ENCODE results near the gene ANAPC13. TPM values are rescaled to one million over a fixed set of nuclear protein-coding genes. Genes with fewer than 3 reads are reported as not detected.

Gene ANAPC13, protein sequence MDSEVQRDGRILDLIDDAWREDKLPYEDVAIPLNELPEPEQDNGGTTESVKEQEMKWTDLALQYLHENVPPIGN
- polyA plus RNA-seq (2013, experiment 1 of 4) = 75.8 TPM
- 83.0 TPM for polyA plus RNA-seq (2013, experiment 2 of 4)
- 61.0 TPM for polyA plus RNA-seq (2013, experiment 3 of 4)
- 70.8 TPM for polyA plus RNA-seq (2013, experiment 4 of 4)

DNA sequence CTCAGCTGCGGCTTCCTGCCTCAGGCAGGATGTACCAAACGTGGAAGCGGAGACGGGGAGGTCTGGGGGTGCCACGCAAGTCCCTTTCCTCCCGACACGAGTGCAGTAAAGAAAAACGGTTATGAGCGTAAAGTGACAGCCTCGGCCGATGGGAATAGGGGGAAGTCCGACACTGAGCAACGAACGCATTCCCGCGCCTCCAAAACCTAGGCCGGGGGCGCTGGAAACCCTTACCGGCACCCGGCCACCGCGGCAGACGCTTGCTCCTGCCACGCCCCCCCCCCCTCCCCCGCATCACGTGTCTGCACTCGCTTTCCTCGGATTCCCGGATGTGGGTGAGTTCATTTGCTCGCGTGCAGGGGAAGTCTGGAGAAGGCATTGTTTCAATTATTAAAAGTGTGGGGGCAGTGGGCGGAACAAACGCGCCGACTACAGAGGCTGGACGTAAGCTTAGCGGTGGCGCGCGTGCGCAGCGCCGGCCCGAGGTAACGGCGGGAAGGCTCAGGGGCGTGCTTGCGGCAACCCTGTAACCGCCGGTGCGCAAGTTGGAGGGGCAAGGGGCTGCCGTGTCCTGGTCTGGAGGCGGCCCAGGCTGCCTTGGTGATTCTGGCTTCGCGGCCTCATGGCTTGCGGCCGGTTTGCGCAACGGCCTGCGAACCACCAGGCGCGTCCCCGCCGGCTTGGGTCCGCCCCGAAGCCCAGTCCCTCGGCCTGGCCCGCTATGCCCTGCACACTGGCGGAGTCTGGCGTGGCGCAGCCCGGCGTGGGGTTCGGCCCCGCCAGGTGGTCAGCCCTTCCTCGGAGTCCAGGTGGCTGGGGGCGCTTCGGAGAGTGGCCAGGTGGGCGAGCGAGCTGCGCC, at the start of gene ANAPC13, which contains the start of gene CEP63:
TSS of gene ANAPC13 (minus strand) at position 268 of the 859 bp plus-strand sequence. CDS start 3,081 bp downstream, outside the sequence.
TSS of gene CEP63 (plus strand) at position 340 of the 859 bp plus-strand sequence. CDS start 9,264 bp downstream, outside the sequence.
- H3K27ac ChIP-seq (ENCODE audit: insufficient read depth, low read depth, low read length, poor library complexity, severe bottlenecking) = peak within 1 kb of the TSS; percentile 75
- 0% methylated on average over 81 of the region's 81 CpGs for WGBS, 2 experiments

DNA sequence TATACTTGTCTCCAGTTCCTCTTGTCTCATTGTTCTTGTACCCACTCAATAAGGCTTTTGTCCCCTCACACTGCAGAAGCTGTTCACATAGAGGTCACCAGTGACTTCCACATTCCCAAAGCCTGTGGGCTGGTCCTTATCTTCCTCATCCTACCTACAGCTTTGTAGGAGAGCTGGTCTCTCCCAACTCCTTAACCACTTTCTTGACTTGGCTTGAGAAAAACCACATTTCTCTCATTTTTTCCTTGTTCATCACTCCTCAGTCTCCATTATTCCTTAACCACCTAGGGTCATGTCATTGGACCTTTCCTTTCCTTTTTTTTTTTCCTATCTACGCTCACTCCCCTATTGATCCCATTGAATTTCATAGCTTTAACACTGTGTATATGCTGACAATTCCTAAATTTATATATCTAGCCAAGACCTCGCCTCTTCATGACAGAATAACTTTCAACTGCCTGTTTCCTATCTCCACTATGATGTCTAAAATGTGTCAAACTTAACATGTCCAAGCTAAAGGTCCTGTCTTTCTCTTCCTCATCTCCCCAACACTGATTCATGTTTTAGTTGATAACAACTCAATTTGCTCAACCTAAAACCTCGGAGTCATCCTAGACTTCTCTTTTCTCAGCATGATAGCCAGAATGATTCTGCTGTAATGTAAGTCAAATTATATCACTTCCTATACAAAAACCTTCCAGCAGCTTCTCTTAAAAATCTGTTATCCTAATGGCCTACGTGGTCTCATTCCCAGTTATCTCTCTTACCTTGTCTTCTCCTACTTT, 49.6 kb upstream of the ANAPC13 start:
- Histone ChIP-seq H3K27me3 (ENCODE audit: control insufficient read depth, insufficient read depth, low read length, poor library complexity, severe bottlenecking) (no peaks in the 10 kb centered on the region), H3K36me3 (ENCODE audit: control insufficient read depth, insufficient read depth, low read length) (no peaks in the 10 kb centered on the region), H3K4me3 (ENCODE audit: insufficient read depth, low read depth, low read length) (no peak overlapping the region), H3K9me3 (ENCODE audit: control insufficient read depth, low read length) (no peaks in the 10 kb centered on the region), H3K27ac (ENCODE audit: insufficient read depth, low read depth, low read length, poor library complexity, severe bottlenecking) (no peak overlapping the region), H3K4me1 (ENCODE audit: control insufficient read depth, insufficient read depth, low read length) (no peaks in the 10 kb centered on the region)
- 94 to 95% methylated on average over 4 of the region's 4 CpGs for WGBS, 2 experiments

More for the DNA sequence above, at the start of gene ANAPC13, which contains the start of gene CEP63:
- H3K27me3 ChIP-seq (ENCODE audit: control insufficient read depth, insufficient read depth, low read length, poor library complexity, severe bottlenecking) = no peaks in the 10 kb centered on the region
- H3K36me3 ChIP-seq (ENCODE audit: control insufficient read depth, insufficient read depth, low read length) = peaks cover 16% of the 10 kb centered on the region
- H3K9me3 ChIP-seq (ENCODE audit: control insufficient read depth, low read length) = no peaks in the 10 kb centered on the region
- peak within 1 kb of the TSS; percentile 81 for H3K4me3 ChIP-seq (ENCODE audit: insufficient read depth, low read depth, low read length)
- peaks cover 8% of the 10 kb centered on the region for H3K4me1 ChIP-seq (ENCODE audit: control insufficient read depth, insufficient read depth, low read length)

DNA sequence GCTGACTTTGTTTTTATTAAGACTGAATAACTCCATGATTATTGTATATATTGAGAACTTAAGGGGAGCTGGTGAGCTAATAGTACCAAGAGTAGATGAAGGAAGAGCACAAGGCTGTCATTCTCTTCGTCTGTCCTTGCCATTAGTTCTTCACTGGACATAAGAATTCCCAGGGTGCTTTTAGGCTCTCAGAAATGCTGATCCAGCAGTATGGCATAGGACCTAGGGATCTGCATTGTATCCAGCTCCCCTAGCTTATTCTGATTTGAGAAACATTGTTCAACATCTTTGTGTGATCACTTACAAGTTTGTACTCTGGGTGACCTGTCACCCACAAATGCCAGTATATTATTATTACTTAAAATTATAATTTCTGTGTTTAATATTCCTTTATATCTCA, 47.7 kb upstream of the ANAPC13 start:
- Histone ChIP-seq H3K27ac (ENCODE audit: insufficient read depth, low read depth, low read length, poor library complexity, severe bottlenecking) (no peak overlapping the region), H3K9me3 (ENCODE audit: control insufficient read depth, low read length) (no peaks in the 10 kb centered on the region), H3K4me3 (ENCODE audit: insufficient read depth, low read depth, low read length) (no peak overlapping the region), H3K4me1 (ENCODE audit: control insufficient read depth, insufficient read depth, low read length) (no peaks in the 10 kb centered on the region), H3K36me3 (ENCODE audit: control insufficient read depth, insufficient read depth, low read length) (no peaks in the 10 kb centered on the region), H3K27me3 (ENCODE audit: control insufficient read depth, insufficient read depth, low read length, poor library complexity, severe bottlenecking) (no peaks in the 10 kb centered on the region)
- WGBS, 2 experiments = 86 to 91% methylated on average over 1 of the region's 1 CpG

DNA sequence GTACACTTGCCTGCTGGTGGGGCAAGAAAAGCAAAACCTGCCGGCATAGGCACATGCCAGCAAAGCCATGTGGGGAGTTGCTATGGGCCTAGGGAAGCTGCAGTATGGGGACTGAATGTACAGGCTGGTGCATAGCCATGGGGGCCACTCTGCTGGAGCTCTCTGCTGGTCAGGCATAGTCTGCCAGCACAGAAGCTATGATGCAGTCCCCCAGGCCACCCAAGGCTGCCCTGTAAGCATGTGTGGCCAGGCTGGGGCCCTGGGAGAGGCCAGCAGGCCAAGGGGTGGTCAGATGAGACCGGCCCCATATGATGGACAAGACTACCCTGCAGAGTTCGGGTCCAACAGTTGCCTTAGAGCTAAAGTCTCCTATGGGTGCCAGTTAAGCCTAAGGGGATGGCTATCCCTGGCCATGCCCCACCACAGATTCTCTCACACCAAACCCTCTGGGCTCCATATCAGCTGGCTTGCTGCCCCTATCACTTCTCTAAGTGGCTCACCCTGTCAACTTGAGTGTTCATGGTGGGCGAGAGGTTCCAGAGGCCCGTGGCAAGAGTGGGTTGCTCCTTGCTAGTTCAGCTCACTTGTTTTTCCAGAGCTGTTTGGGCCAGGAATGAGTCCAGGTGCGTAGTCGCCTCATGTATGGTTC, 41.9 kb upstream of the ANAPC13 start:
- H3K9me3 ChIP-seq (ENCODE audit: control insufficient read depth, low read length) = no peaks in the 10 kb centered on the region
- H3K4me1 ChIP-seq (ENCODE audit: control insufficient read depth, insufficient read depth, low read length) = no peaks in the 10 kb centered on the region
- 92 to 95% methylated on average over 7 of the region's 7 CpGs for WGBS, 2 experiments
- H3K4me3 ChIP-seq (ENCODE audit: insufficient read depth, low read depth, low read length) = no peak overlapping the region
- H3K27ac ChIP-seq (ENCODE audit: insufficient read depth, low read depth, low read length, poor library complexity, severe bottlenecking) = no peak overlapping the region
- no peaks in the 10 kb centered on the region for H3K36me3 ChIP-seq (ENCODE audit: control insufficient read depth, insufficient read depth, low read length)
- H3K27me3 ChIP-seq (ENCODE audit: control insufficient read depth, insufficient read depth, low read length, poor library complexity, severe bottlenecking) = no peaks in the 10 kb centered on the region

DNA sequence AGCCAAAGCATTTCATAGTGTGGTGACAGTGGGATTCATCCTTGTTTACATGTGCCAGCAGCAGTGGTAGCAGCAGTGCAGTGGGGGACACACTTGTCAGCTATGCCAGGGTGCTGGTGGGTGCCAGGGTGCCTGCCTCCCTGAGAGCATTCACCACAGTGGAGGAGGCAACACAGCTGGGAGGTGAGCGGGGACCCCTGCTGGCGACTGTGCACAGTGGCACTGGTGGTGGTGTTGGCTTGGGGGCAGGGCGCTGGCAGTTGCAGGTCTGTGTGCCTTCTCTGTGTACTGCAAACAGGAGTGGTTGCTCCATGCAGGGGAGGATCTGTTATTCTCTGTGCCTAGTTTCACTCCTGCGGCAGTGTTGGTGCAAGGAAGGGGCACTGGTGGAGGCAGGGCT, 41.3 kb upstream of the ANAPC13 start:
- 83 to 85% methylated on average over 4 of the region's 4 CpGs for WGBS, 2 experiments

DNA sequence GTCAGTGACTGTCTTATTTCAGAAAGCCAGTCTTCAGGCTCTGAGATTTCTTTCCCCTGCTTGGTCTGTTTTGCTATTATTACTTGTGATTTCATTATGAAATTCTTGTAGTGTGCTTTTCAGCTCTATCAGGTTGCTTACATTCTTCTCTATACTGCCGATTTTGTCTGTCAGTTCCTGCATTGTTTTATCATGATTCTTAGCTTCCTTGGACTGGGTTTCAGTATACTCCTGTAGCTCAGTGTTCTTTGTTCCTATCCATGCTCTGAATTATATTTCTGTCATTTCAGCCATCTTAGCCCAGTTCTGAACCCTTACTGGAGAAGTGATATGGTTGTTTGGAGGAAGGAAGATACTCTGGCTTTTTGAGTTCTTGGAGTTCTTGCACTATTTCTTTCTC, 40.5 kb upstream of the ANAPC13 start:
- Histone ChIP-seq H3K9me3 (ENCODE audit: control insufficient read depth, low read length) (no peaks in the 10 kb centered on the region), H3K4me1 (ENCODE audit: control insufficient read depth, insufficient read depth, low read length) (no peaks in the 10 kb centered on the region), H3K4me3 (ENCODE audit: insufficient read depth, low read depth, low read length) (no peak overlapping the region), H3K27me3 (ENCODE audit: control insufficient read depth, insufficient read depth, low read length, poor library complexity, severe bottlenecking) (no peaks in the 10 kb centered on the region), H3K27ac (ENCODE audit: insufficient read depth, low read depth, low read length, poor library complexity, severe bottlenecking) (no peak overlapping the region), H3K36me3 (ENCODE audit: control insufficient read depth, insufficient read depth, low read length) (no peaks in the 10 kb centered on the region)
- WGBS, 2 experiments = 94 to 95% methylated on average over 1 of the region's 1 CpG

More for the DNA sequence above, 41.3 kb upstream of the ANAPC13 start:
- Histone ChIP-seq H3K4me1 (ENCODE audit: control insufficient read depth, insufficient read depth, low read length) (no peaks in the 10 kb centered on the region), H3K36me3 (ENCODE audit: control insufficient read depth, insufficient read depth, low read length) (no peaks in the 10 kb centered on the region), H3K27me3 (ENCODE audit: control insufficient read depth, insufficient read depth, low read length, poor library complexity, severe bottlenecking) (no peaks in the 10 kb centered on the region), H3K9me3 (ENCODE audit: control insufficient read depth, low read length) (no peaks in the 10 kb centered on the region), H3K4me3 (ENCODE audit: insufficient read depth, low read depth, low read length) (no peak overlapping the region), H3K27ac (ENCODE audit: insufficient read depth, low read depth, low read length, poor library complexity, severe bottlenecking) (no peak overlapping the region)

DNA sequence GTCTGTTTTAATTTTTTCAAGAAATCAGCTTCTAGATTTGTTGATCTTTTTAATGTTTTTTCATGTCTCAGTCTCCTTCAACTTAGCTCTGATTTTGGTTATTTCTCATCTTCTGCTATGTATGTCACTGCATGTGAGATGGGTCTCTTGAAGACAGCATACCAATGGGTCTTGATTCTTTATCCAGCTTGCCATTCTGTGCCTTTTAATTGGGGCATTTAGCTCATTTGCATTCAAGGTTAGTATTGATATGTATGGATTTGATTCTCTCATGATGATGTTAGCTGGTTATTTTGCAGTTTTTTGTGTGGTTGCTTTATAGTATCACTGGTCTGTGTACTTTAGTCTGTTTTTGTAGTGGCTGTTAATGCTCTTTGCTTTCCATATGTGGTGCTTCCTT, 39.5 kb upstream of the ANAPC13 start:
- Histone ChIP-seq H3K27me3 (ENCODE audit: control insufficient read depth, insufficient read depth, low read length, poor library complexity, severe bottlenecking) (no peaks in the 10 kb centered on the region), H3K36me3 (ENCODE audit: control insufficient read depth, insufficient read depth, low read length) (no peaks in the 10 kb centered on the region), H3K4me3 (ENCODE audit: insufficient read depth, low read depth, low read length) (no peak overlapping the region), H3K9me3 (ENCODE audit: control insufficient read depth, low read length) (no peaks in the 10 kb centered on the region), H3K27ac (ENCODE audit: insufficient read depth, low read depth, low read length, poor library complexity, severe bottlenecking) (no peak overlapping the region), H3K4me1 (ENCODE audit: control insufficient read depth, insufficient read depth, low read length) (no peaks in the 10 kb centered on the region)

DNA sequence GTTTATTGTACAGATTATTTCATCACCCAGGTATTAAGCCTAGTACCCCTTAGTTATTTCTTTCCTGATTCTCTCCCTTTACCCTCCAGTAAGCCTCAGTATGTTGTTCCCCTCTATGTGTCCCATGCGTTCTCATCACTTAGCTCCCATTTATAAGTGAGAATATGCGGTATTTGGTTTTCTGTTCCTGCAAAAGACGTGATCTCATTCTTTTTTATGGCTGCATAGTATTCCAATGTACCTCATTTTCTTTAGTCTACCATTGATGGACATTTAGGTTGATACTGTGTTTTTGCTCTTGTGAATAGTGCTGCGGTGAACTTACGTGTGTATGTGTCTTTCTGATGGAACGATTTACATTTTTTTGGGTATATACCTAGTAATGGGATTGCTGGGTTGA, 36.8 kb upstream of the ANAPC13 start:
- no peaks in the 10 kb centered on the region for H3K27me3 ChIP-seq (ENCODE audit: control insufficient read depth, insufficient read depth, low read length, poor library complexity, severe bottlenecking)
- H3K4me3 ChIP-seq (ENCODE audit: insufficient read depth, low read depth, low read length) = no peak overlapping the region
- peaks cover 5% of the 10 kb centered on the region for H3K9me3 ChIP-seq (ENCODE audit: control insufficient read depth, low read length)
- no peaks in the 10 kb centered on the region for H3K36me3 ChIP-seq (ENCODE audit: control insufficient read depth, insufficient read depth, low read length)
- H3K4me1 ChIP-seq (ENCODE audit: control insufficient read depth, insufficient read depth, low read length) = no peaks in the 10 kb centered on the region
- H3K27ac ChIP-seq (ENCODE audit: insufficient read depth, low read depth, low read length, poor library complexity, severe bottlenecking) = no peak overlapping the region
- WGBS, 2 experiments = 97 to 98% methylated on average over 6 of the region's 6 CpGs

DNA sequence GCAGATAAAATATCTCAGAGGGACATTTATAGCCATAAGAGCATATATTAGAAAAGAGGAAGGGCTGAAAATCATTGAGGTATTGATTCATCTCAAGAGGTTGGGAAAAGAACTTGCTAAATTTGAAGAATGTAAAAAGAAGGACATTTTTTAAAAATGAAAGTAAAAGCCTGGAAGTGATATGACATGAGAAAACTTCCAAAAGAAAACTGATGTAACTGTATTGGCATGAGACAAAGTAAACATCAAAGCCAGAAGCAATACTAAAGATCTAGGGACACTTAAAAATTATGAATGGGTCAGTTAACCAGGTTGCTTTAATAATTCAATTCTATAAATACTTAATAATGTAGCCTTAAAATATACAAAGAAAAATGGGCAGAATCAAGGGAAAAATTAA, 32.0 kb upstream of the ANAPC13 start:
- no peak overlapping the region for H3K27ac ChIP-seq (ENCODE audit: insufficient read depth, low read depth, low read length, poor library complexity, severe bottlenecking)

More for the DNA sequence above, 32.0 kb upstream of the ANAPC13 start:
- peaks cover 5% of the 10 kb centered on the region for H3K9me3 ChIP-seq (ENCODE audit: control insufficient read depth, low read length)
- H3K27me3 ChIP-seq (ENCODE audit: control insufficient read depth, insufficient read depth, low read length, poor library complexity, severe bottlenecking) = no peaks in the 10 kb centered on the region
- H3K4me1 ChIP-seq (ENCODE audit: control insufficient read depth, insufficient read depth, low read length) = no peaks in the 10 kb centered on the region
- H3K4me3 ChIP-seq (ENCODE audit: insufficient read depth, low read depth, low read length) = no peak overlapping the region
- H3K36me3 ChIP-seq (ENCODE audit: control insufficient read depth, insufficient read depth, low read length) = no peaks in the 10 kb centered on the region

Measured in ectodermal cell (in vitro differentiated cells).